Thyroid gland (tissue), 4 donors: Measurements from ENCODE around the gene VASH1.

Source experiments
- CTCF ChIP-seq, 6 experiments: fragments of 200-600 bp in 3 of 6; fragments of 450-650 bp in 3 of 6; sonication (generic) in 3 of 6; IDR thresholded peaks; one replicate each; pipeline ENCODE4 v1.5.1; 2016 to 2019; ENCODE audit warnings: antibody characterized with exemption in 6 of 6, mild to moderate bottlenecking in 2 of 6, inconsistent platforms in 1 of 6, moderate library complexity in 1 of 6
- POLR2A ChIP-seq, 2 donors: fragments of 450-650 bp; IDR thresholded peaks; one replicate each; pipeline ENCODE4 v1.6.1; 2017; ENCODE audit warnings: antibody characterized with exemption in 2 of 2, mild to moderate bottlenecking in 2 of 2, moderate library complexity in 1 of 2

- TF ChIP-seq CTCF (IDR thresholded peaks at IDR 0.05) (no peak), POLR2A (IDR thresholded peaks at IDR 0.05) (no peak)
Measured at GRCh38 chr14:76714470-76714869, 46.8 kb upstream of the VASH1 start.
